SK-N-SH (cell line): ENCODE measurements around the gene IGF1R.

Source experiments
- POLR2AphosphoS5 ChIP-seq: IDR thresholded peaks from 2 replicates; pipeline ENCODE4 v1.6.1; 2012; ENCODE audit warnings: low read depth, low read length
- SMC3 ChIP-seq: IDR thresholded peaks from 2 replicates; pipeline ENCODE4 v1.6.1; 2012; ENCODE audit warnings: low read depth, low read length, improper control_type of control experiment
- TF ChIP-seq, protein P1 (sequence below): fragments of 200-600 bp; sonication (generic); IDR thresholded peaks from 2 replicates; pipeline ENCODE4 v1.6.1; 2017; ENCODE audit warnings: antibody characterized with exemption, mild to moderate bottlenecking, moderate library complexity

DNA sequence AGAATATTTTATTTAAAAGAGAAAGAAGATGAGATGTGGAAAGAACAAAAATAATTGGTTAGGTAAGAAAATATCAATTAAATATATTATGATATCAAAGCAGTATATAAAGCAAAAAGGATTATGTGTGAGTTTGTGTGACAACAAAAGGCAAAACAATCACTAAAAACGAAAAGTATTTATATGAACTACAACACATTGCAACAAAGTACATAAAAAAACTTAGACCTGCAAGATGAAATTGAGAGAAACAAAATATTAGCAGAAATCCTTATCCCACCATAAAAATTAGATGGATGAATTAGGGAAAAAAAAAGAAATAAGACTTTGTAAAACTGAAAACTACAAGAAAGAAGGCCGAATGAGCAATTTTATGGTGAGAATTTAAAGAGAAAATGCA lies 27.3 kb upstream of the IGF1R start:
- TF ChIP-seq, protein P1, sequence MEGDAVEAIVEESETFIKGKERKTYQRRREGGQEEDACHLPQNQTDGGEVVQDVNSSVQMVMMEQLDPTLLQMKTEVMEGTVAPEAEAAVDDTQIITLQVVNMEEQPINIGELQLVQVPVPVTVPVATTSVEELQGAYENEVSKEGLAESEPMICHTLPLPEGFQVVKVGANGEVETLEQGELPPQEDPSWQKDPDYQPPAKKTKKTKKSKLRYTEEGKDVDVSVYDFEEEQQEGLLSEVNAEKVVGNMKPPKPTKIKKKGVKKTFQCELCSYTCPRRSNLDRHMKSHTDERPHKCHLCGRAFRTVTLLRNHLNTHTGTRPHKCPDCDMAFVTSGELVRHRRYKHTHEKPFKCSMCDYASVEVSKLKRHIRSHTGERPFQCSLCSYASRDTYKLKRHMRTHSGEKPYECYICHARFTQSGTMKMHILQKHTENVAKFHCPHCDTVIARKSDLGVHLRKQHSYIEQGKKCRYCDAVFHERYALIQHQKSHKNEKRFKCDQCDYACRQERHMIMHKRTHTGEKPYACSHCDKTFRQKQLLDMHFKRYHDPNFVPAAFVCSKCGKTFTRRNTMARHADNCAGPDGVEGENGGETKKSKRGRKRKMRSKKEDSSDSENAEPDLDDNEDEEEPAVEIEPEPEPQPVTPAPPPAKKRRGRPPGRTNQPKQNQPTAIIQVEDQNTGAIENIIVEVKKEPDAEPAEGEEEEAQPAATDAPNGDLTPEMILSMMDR, result no peak
- TF ChIP-seq SMC3 (no peak), POLR2AphosphoS5 (no peak)
